NT2/D1 (cell line): ENCODE measurements around the gene TJAP1.

Experiments used
- DNase-seq: peaks from one replicate; pipeline ENCODE4 v3.0.0-alpha.2; 2011; ENCODE audit warnings: low read depth, low spot score
- H3K27me3 ChIP-seq: 2 replicates; pipeline ENCODE4 v1.6.0; 2011; ENCODE audit warnings: mild to moderate bottlenecking; ENCODE audit not compliant: insufficient read length, insufficient read depth
- H3K36me3 ChIP-seq: 2 replicates; pipeline ENCODE4 v1.6.1; 2011; ENCODE audit warnings: mild to moderate bottlenecking, low read length, mixed read lengths; ENCODE audit not compliant: insufficient read depth, insufficient read length
- H3K4me1 ChIP-seq: 2 replicates; pipeline ENCODE4 v1.5.1; 2011; ENCODE audit not compliant: insufficient read depth, insufficient read length
- H3K4me3 ChIP-seq: 2 replicates; pipeline ENCODE4 v1.5.1; 2011; ENCODE audit warnings: low read depth; ENCODE audit not compliant: insufficient read length
- H3K9ac ChIP-seq: 2 replicates; pipeline ENCODE4 v1.6.0; 2011; ENCODE audit warnings: low read depth; ENCODE audit not compliant: insufficient read length
- H3K9me3 ChIP-seq: 2 replicates; pipeline ENCODE4 v1.5.1; 2011; ENCODE audit warnings: mild to moderate bottlenecking, low read length; ENCODE audit not compliant: insufficient read depth
- SUZ12 ChIP-seq: IDR thresholded peaks from 2 replicates; pipeline ENCODE4 v1.6.1; 2011; ENCODE audit not compliant: insufficient read length, insufficient read depth; ENCODE audit errors: extremely low read depth
- YY1 ChIP-seq: IDR thresholded peaks from 2 replicates; pipeline ENCODE4 v1.6.1; 2011; ENCODE audit not compliant: insufficient read length, insufficient read depth
- ZNF274 ChIP-seq: IDR thresholded peaks from 2 replicates; pipeline ENCODE4 v1.6.1; 2011; ENCODE audit warnings: mild to moderate bottlenecking, low read depth, low read length

TJAP1 gene

GRCh38 chr6:43488667-43489276, 11.4 kb downstream of the TJAP1 start:
- no peak overlapping the region for H3K4me3 ChIP-seq
- TF ChIP-seq ZNF274: no peak
- TF ChIP-seq YY1: no peak
- no peak for TF ChIP-seq SUZ12

GRCh38 chr6:43489277-43490072, 12.1 kb downstream of the TJAP1 start:
- H3K27me3 ChIP-seq: no peaks in the 10 kb centered on the region
- H3K9me3 ChIP-seq: no peaks in the 10 kb centered on the region
- H3K36me3 ChIP-seq: peaks cover 22% of the 10 kb centered on the region
- no peak overlapping the region for H3K4me3 ChIP-seq
- H3K9ac ChIP-seq: no peak overlapping the region
- TF ChIP-seq ZNF274 (no peak), YY1 (no peak), SUZ12 (no peak)
- no peak for DNase-seq
- peaks cover 11% of the 10 kb centered on the region for H3K4me1 ChIP-seq

More at GRCh38 chr6:43488667-43489276, 11.4 kb downstream of the TJAP1 start:
- H3K27me3 ChIP-seq: no peaks in the 10 kb centered on the region
- H3K9me3 ChIP-seq: no peaks in the 10 kb centered on the region
- peaks cover 11% of the 10 kb centered on the region for H3K4me1 ChIP-seq
- peaks cover 22% of the 10 kb centered on the region for H3K36me3 ChIP-seq
- DNase-seq: no peak
- H3K9ac ChIP-seq: no peak overlapping the region

GRCh38 chr6:43490523-43490939, 13.2 kb downstream of the TJAP1 start:
- no peak overlapping the region for H3K9ac ChIP-seq
- DNase-seq: no peak
- TF ChIP-seq YY1 (no peak), ZNF274 (no peak), SUZ12 (no peak)
- H3K4me1 ChIP-seq: peaks cover 16% of the 10 kb centered on the region
- H3K27me3 ChIP-seq: no peaks in the 10 kb centered on the region
- no peak overlapping the region for H3K4me3 ChIP-seq
- H3K9me3 ChIP-seq: no peaks in the 10 kb centered on the region
- H3K36me3 ChIP-seq: peaks cover 18% of the 10 kb centered on the region

- Histone ChIP-seq H3K4me1 (peaks cover 21% of the 10 kb centered on the region), H3K36me3 (peaks cover 16% of the 10 kb centered on the region), H3K4me3 (no peak overlapping the region), H3K9ac (no peak overlapping the region), H3K27me3 (no peaks in the 10 kb centered on the region), H3K9me3 (no peaks in the 10 kb centered on the region)
- TF ChIP-seq YY1 (no peak), SUZ12 (no peak), ZNF274 (no peak)
- DNase-seq: no peak
These were observed 14.6 kb downstream of the TJAP1 start for GRCh38 chr6:43491750-43492661.

GRCh38 chr6:43492673-43493072, 15.3 kb downstream of the TJAP1 start:
- no peak for TF ChIP-seq ZNF274
- Histone ChIP-seq H3K4me1 (peaks cover 21% of the 10 kb centered on the region), H3K4me3 (no peak overlapping the region), H3K36me3 (peaks cover 20% of the 10 kb centered on the region), H3K9ac (no peak overlapping the region), H3K27me3 (no peaks in the 10 kb centered on the region), H3K9me3 (no peaks in the 10 kb centered on the region)
- no peak for DNase-seq

GRCh38 chr6:43493230-43493629, 15.9 kb downstream of the TJAP1 start:
- DNase-seq: no peak
- peaks cover 25% of the 10 kb centered on the region for H3K36me3 ChIP-seq
- H3K9me3 ChIP-seq: no peaks in the 10 kb centered on the region
- no peak overlapping the region for H3K9ac ChIP-seq
- no peaks in the 10 kb centered on the region for H3K27me3 ChIP-seq
- no peak for TF ChIP-seq YY1
- TF ChIP-seq ZNF274: no peak
- TF ChIP-seq SUZ12: no peak
- H3K4me3 ChIP-seq: no peak overlapping the region
- H3K4me1 ChIP-seq: peaks cover 21% of the 10 kb centered on the region

GRCh38 chr6:43493833-43494232, 16.5 kb downstream of the TJAP1 start:
- no peaks in the 10 kb centered on the region for H3K27me3 ChIP-seq
- TF ChIP-seq SUZ12: no peak
- TF ChIP-seq YY1: no peak
- no peak for TF ChIP-seq ZNF274
- no peak for DNase-seq

More at GRCh38 chr6:43493833-43494232, 16.5 kb downstream of the TJAP1 start:
- H3K36me3 ChIP-seq: peaks cover 31% of the 10 kb centered on the region
- no peak overlapping the region for H3K4me3 ChIP-seq
- H3K4me1 ChIP-seq: peaks cover 21% of the 10 kb centered on the region
- H3K9ac ChIP-seq: no peak overlapping the region
- no peaks in the 10 kb centered on the region for H3K9me3 ChIP-seq
